Progenitor cell of endocrine pancreas (in vitro differentiated cells): ENCODE results near the gene SUGP2. TPM values are rescaled to one million over a fixed set of nuclear protein-coding genes. Genes with fewer than 3 reads are reported as not detected.

Experiments
- DNase-seq: peaks from one replicate; pipeline ENCODE4 v3.0.0; 2021; ENCODE audit warnings: low spot score; ENCODE audit not compliant: unreplicated experiment
- H3K27ac Mint-ChIP-seq: 2 replicates; pipeline ENCODE4 v1.8.0; 2021; ENCODE audit warnings: mild to moderate bottlenecking, moderate library complexity, mixed read lengths
- H3K27me3 Mint-ChIP-seq: 2 replicates; pipeline ENCODE4 v1.8.0; 2021; ENCODE audit warnings: mixed read lengths
- H3K36me3 Mint-ChIP-seq: 2 replicates; pipeline ENCODE4 v1.8.0; 2022; ENCODE audit warnings: mixed read lengths; ENCODE audit not compliant: insufficient read depth
- H3K4me1 Mint-ChIP-seq: 2 replicates; pipeline ENCODE4 v1.8.0; 2021; ENCODE audit warnings: low read depth, mixed read lengths
- H3K4me3 Mint-ChIP-seq: 2 replicates; pipeline ENCODE4 v1.8.0; 2021; ENCODE audit warnings: low read depth, mild to moderate bottlenecking, moderate library complexity, mixed read lengths
- H3K9me3 Mint-ChIP-seq: 2 replicates; pipeline ENCODE4 v1.8.0; 2021; ENCODE audit warnings: low read depth, mixed read lengths
- CTCF ChIP-seq: fragments of 200-600 bp; sonication (generic); IDR thresholded peaks from one replicate; pipeline ENCODE4 v1.5.0; 2021; ENCODE audit warnings: antibody characterized with exemption, mild to moderate bottlenecking; ENCODE audit not compliant: unreplicated experiment
- total RNA-seq: library from RNA; stranded (reverse); gene quantifications from 2 replicates; pipeline ENCODE4 v1.2.1, GENCODE V29; 2021

SUGP2 gene
- total RNA-seq, 1 donor from 2014 or later, result 153 TPM

- no peak for DNase-seq
- Mint-ChIP-seq H3K27me3 (no peaks in the 10 kb centered on the region), H3K4me3 (no peak overlapping the region), H3K36me3 (peaks cover 4% of the 10 kb centered on the region), H3K27ac (no peak overlapping the region), H3K4me1 (no peaks in the 10 kb centered on the region), H3K9me3 (no peaks in the 10 kb centered on the region)
- no peak for TF ChIP-seq CTCF
Observed at GRCh38 chr19:19054939-19055440, 21.7 kb upstream of the SUGP2 start.

GRCh38 chr19:19054315-19054938 lies 21.1 kb upstream of the SUGP2 start:
- no peak for TF ChIP-seq CTCF
- Mint-ChIP-seq H3K4me3 (no peak overlapping the region), H3K4me1 (no peaks in the 10 kb centered on the region), H3K27me3 (no peaks in the 10 kb centered on the region), H3K27ac (no peak overlapping the region), H3K36me3 (peaks cover 3% of the 10 kb centered on the region), H3K9me3 (no peaks in the 10 kb centered on the region)
- no peak for DNase-seq

GRCh38 chr19:19053508-19054314 lies 20.4 kb upstream of the SUGP2 start:
- peaks cover 1% of the 10 kb centered on the region for H3K36me3 Mint-ChIP-seq
- peak; percentile 60 for DNase-seq

DNA sequence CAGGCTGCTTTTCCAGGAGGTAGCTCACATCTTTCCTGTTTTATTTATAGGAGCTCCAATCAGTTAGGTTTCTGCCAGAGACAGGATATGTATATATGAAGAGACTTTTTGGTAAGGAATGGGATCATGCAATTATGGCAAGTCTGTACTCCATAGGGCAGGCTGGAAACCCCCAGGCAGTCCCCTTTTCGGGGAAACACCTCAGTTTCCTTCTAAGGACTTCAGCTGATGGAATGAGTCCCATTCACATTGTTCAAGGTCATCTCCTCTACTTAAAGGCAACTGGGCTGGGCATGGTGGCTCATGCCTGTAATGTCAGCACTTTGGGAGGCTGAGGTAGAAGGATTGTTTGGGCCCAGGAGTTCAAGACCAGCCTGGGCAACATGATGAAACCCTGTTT lies 19.6 kb upstream of the SUGP2 start:
- Mint-ChIP-seq H3K4me1 (no peaks in the 10 kb centered on the region), H3K9me3 (no peaks in the 10 kb centered on the region), H3K36me3 (peaks cover 1% of the 10 kb centered on the region), H3K27ac (no peak overlapping the region), H3K27me3 (no peaks in the 10 kb centered on the region), H3K4me3 (no peak overlapping the region)
- no peak for TF ChIP-seq CTCF
- DNase-seq, result no peak

More at GRCh38 chr19:19053508-19054314, 20.4 kb upstream of the SUGP2 start:
- no peak overlapping the region for H3K27ac Mint-ChIP-seq
- H3K27me3 Mint-ChIP-seq, result no peaks in the 10 kb centered on the region
- H3K9me3 Mint-ChIP-seq, result no peaks in the 10 kb centered on the region
- no peaks in the 10 kb centered on the region for H3K4me1 Mint-ChIP-seq
- peak; percentile 82 for TF ChIP-seq CTCF
- H3K4me3 Mint-ChIP-seq, result no peak overlapping the region

DNA sequence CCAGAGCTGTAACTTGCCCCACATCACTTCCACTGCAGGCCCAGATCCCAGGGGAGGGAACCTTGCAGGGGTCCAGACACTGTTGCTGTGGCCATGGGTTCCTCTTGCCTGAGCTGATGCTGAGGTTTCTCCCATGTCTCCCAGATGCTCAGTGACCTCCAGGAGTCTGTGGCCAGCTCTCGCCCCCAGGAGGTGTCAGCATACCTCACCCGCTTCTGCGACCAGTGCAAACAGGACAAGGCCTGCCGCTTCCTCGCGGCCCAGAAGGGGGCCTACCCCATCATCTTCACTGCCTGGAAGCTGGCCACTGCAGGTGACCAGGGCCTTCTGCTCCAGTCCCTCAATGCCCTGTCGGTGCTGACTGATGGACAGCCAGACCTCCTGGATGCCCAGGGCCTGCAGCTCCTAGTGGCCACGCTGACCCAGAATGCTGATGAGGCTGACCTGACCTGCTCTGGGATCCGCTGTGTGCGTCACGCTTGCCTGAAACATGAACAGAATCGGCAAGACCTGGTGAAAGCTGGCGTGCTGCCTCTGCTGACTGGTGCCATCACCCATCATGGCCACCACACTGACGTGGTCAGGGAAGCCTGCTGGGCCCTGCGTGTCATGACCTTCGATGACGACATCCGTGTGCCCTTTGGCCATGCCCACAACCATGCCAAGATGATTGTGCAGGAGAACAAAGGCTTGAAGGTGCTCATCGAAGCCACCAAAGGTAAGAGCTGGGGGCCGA lies 18.3 kb upstream of the SUGP2 start:
- TF ChIP-seq CTCF, result no peak
- no peak for DNase-seq
- Mint-ChIP-seq H3K4me1 (no peaks in the 10 kb centered on the region), H3K9me3 (no peaks in the 10 kb centered on the region), H3K27ac (no peak overlapping the region), H3K36me3 (peaks cover 2% of the 10 kb centered on the region), H3K27me3 (no peaks in the 10 kb centered on the region), H3K4me3 (no peak overlapping the region)
